Breast epithelium (tissue), 3 donors: ENCODE measurements around the gene FOXK1.

Source experiments
- CTCF ChIP-seq, 3 donors: fragments of 450-650 bp; IDR thresholded peaks; one replicate each; pipeline ENCODE4 v1.5.1; 2016 to 2017; ENCODE audit warnings: antibody characterized with exemption in 3 of 3, mild to moderate bottlenecking in 3 of 3, moderate library complexity in 3 of 3
- POLR2A ChIP-seq: fragments of 450-650 bp; IDR thresholded peaks from one replicate; pipeline ENCODE4 v1.6.1; 2016; ENCODE audit warnings: antibody characterized with exemption, mild to moderate bottlenecking, moderate library complexity

- TF ChIP-seq CTCF (IDR thresholded peaks at IDR 0.05) (no peak), POLR2A (no peak)
These were observed 16.7 kb downstream of the FOXK1 start for GRCh38 chr7:4698707-4699275.
